H1 (cell line): ENCODE data around the gene PPP2R2B. TPM values are rescaled to one million over a fixed set of nuclear protein-coding genes. Genes with fewer than 3 reads are reported as not detected.

Experiments
- CTCF ChIA-PET: fragments of 300-600 bp; sonication (Branson Sonifier 250); formaldehyde crosslinking; loops from one replicate; lab custom pipeline; 2021; ENCODE audit not compliant: partially characterized antibody; lab: Charles Lee
- POLR2A ChIA-PET: fragments of 300-600 bp; sonication (Branson Sonifier 250); formaldehyde crosslinking; loops from one replicate; lab custom pipeline; 2021; ENCODE audit warnings: inconsistent platforms; ENCODE audit not compliant: partially characterized antibody; lab: Charles Lee
- DNase-seq, 2 experiments: peaks; one replicate each; pipeline versions ENCODE4 v3.0.0 to v3.0.0-alpha.2; 2010 to 2022; ENCODE audit warnings: low spot score in 2 of 2, low read depth in 1 of 2, mixed read lengths in 1 of 2
- FAIRE-seq: peaks from 2 replicates; lab custom pipeline; 2011; peaks lifted over from hg19 to GRCh38; lab: Jason Lieb, UNC
- H2AFZ ChIP-seq: 2 replicates; pipeline ENCODE4 v1.8.1; 2012; ENCODE audit warnings: low read length, inconsistent platforms
- H2AK5ac ChIP-seq: 2 replicates; pipeline ENCODE4 v1.6.1; 2013; ENCODE audit warnings: low read depth, low read length
- H2BK120ac ChIP-seq: replicated peaks from 2 replicates; pipeline ENCODE3; 2013; ENCODE audit warnings: low read depth, low read length, inconsistent platforms
- H2BK12ac ChIP-seq: 2 replicates; pipeline ENCODE4 v1.6.1; 2013; ENCODE audit warnings: low read depth, low read length
- H2BK15ac ChIP-seq: 2 replicates; pipeline ENCODE4 v1.6.1; 2013; ENCODE audit warnings: low read length
- H2BK20ac ChIP-seq: 2 replicates; pipeline ENCODE4 v1.6.1; 2013; ENCODE audit warnings: low read length
- H2BK5ac ChIP-seq: 2 replicates; pipeline ENCODE4 v1.6.1; 2013; ENCODE audit warnings: low read depth, low read length
- H3K14ac ChIP-seq: 2 replicates; pipeline ENCODE4 v1.6.1; 2013; ENCODE audit warnings: inconsistent platforms; ENCODE audit not compliant: insufficient read length
- H3K18ac ChIP-seq: 2 replicates; pipeline ENCODE4 v1.6.1; 2013; ENCODE audit warnings: low read length; ENCODE audit errors: extremely low read depth
- H3K23ac ChIP-seq: 2 replicates; pipeline ENCODE4 v1.6.1; 2013; ENCODE audit warnings: inconsistent platforms; ENCODE audit not compliant: insufficient read length
- H3K23me2 ChIP-seq: 2 replicates; pipeline ENCODE4 v1.6.1; 2013; ENCODE audit warnings: low read depth, low read length
- H3K27ac ChIP-seq: 2 replicates; pipeline ENCODE4 v1.6.1; 2011; ENCODE audit warnings: low read depth, low read length, inconsistent platforms
- H3K27me3 ChIP-seq, 4 experiments: replicated peaks in 1 of 4; 1 replicate in 1 of 4; 2 replicates in 3 of 4; pipeline versions ENCODE4 v1.6.1 to v1.8.1; 2011 to 2013; ENCODE audit warnings: low read length in 3 of 4, mild to moderate bottlenecking in 3 of 4, inconsistent platforms in 2 of 4, mixed read lengths in 2 of 4, moderate library complexity in 1 of 4; ENCODE audit not compliant: control insufficient read depth in 3 of 4, insufficient read depth in 3 of 4; ENCODE audit errors: extremely low read depth in 1 of 4
- H3K36me3 ChIP-seq, 4 experiments: 2 replicates each; pipeline versions ENCODE4 v1.6.1 to v1.8.1; 2011 to 2013; ENCODE audit warnings: mild to moderate bottlenecking in 4 of 4, low read length in 3 of 4, moderate library complexity in 2 of 4, control low read depth in 1 of 4, inconsistent platforms in 1 of 4; ENCODE audit not compliant: insufficient read depth in 4 of 4, control insufficient read depth in 2 of 4
- H3K4ac ChIP-seq: replicated peaks from 2 replicates; pipeline ENCODE3; 2013; ENCODE audit warnings: low read length, low read depth, mixed read lengths, inconsistent platforms; ENCODE audit not compliant: insufficient read length
- H3K4me1 ChIP-seq, 4 experiments: replicated peaks in 1 of 4; 1 replicate in 1 of 4; 2 replicates in 3 of 4; pipeline versions ENCODE4 v1.6.1 to v1.8.1; 2011 to 2013; ENCODE audit warnings: low read length in 3 of 4, inconsistent platforms in 2 of 4, mixed read lengths in 1 of 4; ENCODE audit not compliant: insufficient read depth in 4 of 4, control insufficient read depth in 3 of 4
- H3K4me2 ChIP-seq, 2 experiments: 2 replicates each; pipeline versions ENCODE4 v1.6.1 to v1.8.1; 2011 to 2013; ENCODE audit warnings: low read depth in 2 of 2, low read length in 2 of 2, control low read depth in 1 of 2, inconsistent platforms in 1 of 2, mild to moderate bottlenecking in 1 of 2; ENCODE audit not compliant: insufficient read depth in 1 of 2
- H3K4me3 ChIP-seq, 4 experiments: fragments of 200-600, 300-600 bp in 1 of 4; sonication (generic), shearing (Covaris generic), sonication (Bioruptor Twin) in 1 of 4; 2 replicates each; pipeline versions ENCODE4 v1.5.1 to v1.8.1; 2011 to 2016; ENCODE audit warnings: low read length in 4 of 4, low read depth in 3 of 4, control low read depth in 2 of 4, inconsistent platforms in 2 of 4, mild to moderate bottlenecking in 2 of 4, mixed read lengths in 1 of 4, moderate library complexity in 1 of 4; ENCODE audit not compliant: insufficient read depth in 2 of 4; ENCODE audit errors: extremely low read depth in 1 of 4
- H3K56ac ChIP-seq: replicated peaks from 2 replicates; pipeline ENCODE3; 2013; ENCODE audit warnings: low read depth, mild to moderate bottlenecking, mixed read lengths, low read length, inconsistent platforms; ENCODE audit not compliant: insufficient read length
- H3K79me1 ChIP-seq: 2 replicates; pipeline ENCODE4 v1.6.1; 2013; ENCODE audit warnings: low read depth, low read length, control low read depth
- H3K79me2 ChIP-seq, 2 experiments: 2 replicates each; pipeline versions ENCODE4 v1.6.1 to v1.8.1; 2012 to 2013; ENCODE audit warnings: low read length in 2 of 2, mild to moderate bottlenecking in 2 of 2, inconsistent platforms in 1 of 2; ENCODE audit not compliant: insufficient read depth in 2 of 2, control insufficient read depth in 1 of 2
- H3K9ac ChIP-seq, 4 experiments: replicated peaks in 1 of 4; 1 replicate in 1 of 4; 2 replicates in 3 of 4; pipeline versions ENCODE4 v1.6.1 to v1.8.1; 2011 to 2013; ENCODE audit warnings: low read depth in 3 of 4, low read length in 3 of 4, control low read depth in 2 of 4, mild to moderate bottlenecking in 2 of 4, moderate library complexity in 2 of 4, inconsistent platforms in 1 of 4; ENCODE audit errors: extremely low read depth in 1 of 4
- H3K9me3 ChIP-seq, 2 experiments: 2 replicates each; pipeline versions ENCODE4 v1.6.1 to v1.8.1; 2012 to 2013; ENCODE audit warnings: mild to moderate bottlenecking in 2 of 2, moderate library complexity in 2 of 2, control low read depth in 1 of 2, inconsistent platforms in 1 of 2, low read depth in 1 of 2, low read length in 1 of 2, mixed read lengths in 1 of 2; ENCODE audit not compliant: insufficient read depth in 2 of 2
- H4K20me1 ChIP-seq, 2 experiments: replicated peaks in 1 of 2; 2 replicates each; pipeline versions ENCODE3 to v1.8.1; 2011 to 2013; ENCODE audit warnings: inconsistent platforms in 2 of 2, low read length in 2 of 2, mild to moderate bottlenecking in 1 of 2; ENCODE audit not compliant: insufficient read depth in 2 of 2, control insufficient read depth in 1 of 2
- H4K5ac ChIP-seq: 2 replicates; pipeline ENCODE4 v1.6.1; 2013; ENCODE audit warnings: low read length, low read depth, mixed read lengths, inconsistent platforms; ENCODE audit not compliant: insufficient read length
- H4K8ac ChIP-seq: 2 replicates; pipeline ENCODE4 v1.8.0; 2013; ENCODE audit warnings: mild to moderate bottlenecking, moderate library complexity, low read length, inconsistent platforms; ENCODE audit not compliant: insufficient read depth; ENCODE audit errors: extremely low read depth
- H4K91ac ChIP-seq: replicated peaks from 2 replicates; pipeline ENCODE3; 2013; ENCODE audit warnings: low read length, mixed read lengths, inconsistent platforms; ENCODE audit not compliant: insufficient read length
- E2F6 ChIP-seq: IDR thresholded peaks from 2 replicates; pipeline ENCODE4 v1.6.1; 2012; ENCODE audit warnings: inconsistent platforms
- EGR1 ChIP-seq: IDR thresholded peaks from 2 replicates; pipeline ENCODE4 v1.6.1; 2011; ENCODE audit warnings: low read depth, low read length, borderline replicate concordance
- EP300 ChIP-seq, 2 experiments: IDR thresholded peaks; 1 replicate in 1 of 2; 2 replicates in 1 of 2; pipeline ENCODE4 v1.6.1; 2011 to 2012; ENCODE audit warnings: low read depth in 2 of 2, low read length in 2 of 2, mild to moderate bottlenecking in 2 of 2, borderline replicate concordance in 1 of 2, inconsistent platforms in 1 of 2, moderate library complexity in 1 of 2
- FOSL1 ChIP-seq: IDR thresholded peaks from 2 replicates; pipeline ENCODE4 v1.6.1; 2011; ENCODE audit warnings: mild to moderate bottlenecking, low read depth, low read length, moderate library complexity; ENCODE audit not compliant: insufficient read depth
- JUND ChIP-seq: IDR thresholded peaks from 2 replicates; pipeline ENCODE4 v1.6.1; 2011; ENCODE audit warnings: mild to moderate bottlenecking, improper control_type of control experiment, low read length
- KDM1A ChIP-seq: fragments of 200-600, 300-600 bp; sonication (generic); IDR thresholded peaks from 2 replicates; pipeline ENCODE4 v1.7.1; 2016; ENCODE audit warnings: mild to moderate bottlenecking, low read length, borderline replicate concordance
- SP2 ChIP-seq: IDR thresholded peaks from 2 replicates; pipeline ENCODE4 v1.6.1; 2012; ENCODE audit warnings: mild to moderate bottlenecking, low read length, inconsistent platforms
- WGBS, 2 experiments: shearing (Covaris generic) in 1 of 2; methylation state at CpG; one replicate each; pipeline versions ENCODE4 v1.1.6 to v1.1.7; 2013 to 2015; ENCODE audit warnings: low lambda C conversion rate in 2 of 2, mixed read lengths in 2 of 2, inconsistent platforms in 1 of 2, low coverage in 1 of 2, missing lambda C conversion rate in 1 of 2; ENCODE audit not compliant: insufficient replicate concordance in 2 of 2, insufficient coverage in 1 of 2, insufficient read length in 1 of 2; ENCODE audit errors: extremely low coverage in 1 of 2, missing lambda C conversion rate in 1 of 2; 5-methylcytosine and 5-hydroxymethylcytosine counted together
- polyA plus RNA-seq, 7 experiments: library from polyadenylated mRNA; depleted of rRNA in 3 of 7; stranded (reverse) in 5 of 7; unstranded in 2 of 7; fragments of >200 nt in 5 of 7; fragments of 200-250 nt in 2 of 7; gene quantifications; 1 replicate in 5 of 7; 2 replicates in 1 of 7; 4 replicates in 1 of 7; pipeline versions ENCODE4 v1.2.1 to v1.2.3, GENCODE V29; 2011 to 2013; ENCODE audit warnings: missing spikeins in 2 of 7, mixed read lengths in 2 of 7
- total RNA-seq: library from RNA; stranded (reverse); fragmentation: NEBNext Ultra II Directional; extraction: Animal tissue kit (Norgen Biotek cat#: 25700); gene quantifications from 2 replicates; pipeline ENCODE4 v1.2.1, GENCODE V29; 2021

The PPP2R2B gene
- total and polyA plus RNA-seq, 2 of the 8 experiments (the other 6 are each of a cell fraction or from before 2014, with no cell fraction given) = 21.1 to 37.1 TPM

- Histone ChIP-seq H2BK5ac (no peak overlapping the region), H4K8ac (no peak overlapping the region), H3K79me2 (no peaks in the 10 kb centered on the region), H3K4me2 (no peak overlapping the region), H4K20me1 (no peaks in the 10 kb centered on the region), H2BK12ac (no peak overlapping the region), H4K5ac (no peak overlapping the region), H3K9me3 (no peaks in the 10 kb centered on the region), H3K4ac (no peak overlapping the region), H3K23ac (no peak overlapping the region), H3K14ac (no peak overlapping the region), H2AFZ (no peak overlapping the region), H3K79me1 (no peaks in the 10 kb centered on the region), H2BK15ac (no peak overlapping the region), H2AK5ac (no peak overlapping the region), H3K9ac (no peak overlapping the region), H3K56ac (no peak overlapping the region), H3K36me3 (no peaks in the 10 kb centered on the region; a peak in 1 of 8 replicates), H3K4me3 (no peak overlapping the region), H2BK20ac (no peak overlapping the region), H2BK120ac (no peak overlapping the region), H4K91ac (no peak overlapping the region), H3K18ac (no peak overlapping the region), H3K27me3 (no peaks in the 10 kb centered on the region), H3K4me1 (peaks cover 3 to 14% (median 8%) of the 10 kb centered on the region in 4 experiments; a peak in 4 of 7 replicates), H3K23me2 (no peaks in the 10 kb centered on the region), H3K27ac (no peak overlapping the region)
- DNase-seq (no peak), FAIRE-seq (no peak)
- ChIA-PET CTCF (interaction anchor here (0.9 to 1.4 kb wide), 4 partner anchors 12 to 234 kb away, joined by 3 to 5 read pairs (median 4); no protein-coding TSS in a partner anchor), POLR2A (no interaction called here)
- 84% methylated on average over 1 of the region's 1 CpG; no CpG with 5 or more reads in 1 of the 2 experiments for WGBS, 2 experiments
- TF ChIP-seq SP2 (no peak), EP300 (IDR thresholded peaks at IDR 0.05; ENCODE audit: borderline replicate concordance in 1 of 2, low read depth in 2 of 2, low read length in 2 of 2) (no peak), FOSL1 (no peak), E2F6 (no peak), KDM1A (no peak), JUND (no peak), EGR1 (no peak)
Observed at GRCh38 chr5:146672866-146673265, 205.7 kb downstream of the PPP2R2B start.
